AG09319 (cell line): ENCODE results near the gene SPOCK1.

Experiments used
- DNase-seq: peaks from one replicate; pipeline ENCODE4 v3.0.0-alpha.2; 2010; ENCODE audit warnings: low read depth; ENCODE audit errors: extremely low read depth
- CTCF ChIP-seq: IDR thresholded peaks from 2 replicates; pipeline ENCODE4 v1.5.1; 2011; ENCODE audit warnings: low read depth, mild to moderate bottlenecking, inconsistent platforms, low read length, moderate library complexity

Gene SPOCK1

DNA sequence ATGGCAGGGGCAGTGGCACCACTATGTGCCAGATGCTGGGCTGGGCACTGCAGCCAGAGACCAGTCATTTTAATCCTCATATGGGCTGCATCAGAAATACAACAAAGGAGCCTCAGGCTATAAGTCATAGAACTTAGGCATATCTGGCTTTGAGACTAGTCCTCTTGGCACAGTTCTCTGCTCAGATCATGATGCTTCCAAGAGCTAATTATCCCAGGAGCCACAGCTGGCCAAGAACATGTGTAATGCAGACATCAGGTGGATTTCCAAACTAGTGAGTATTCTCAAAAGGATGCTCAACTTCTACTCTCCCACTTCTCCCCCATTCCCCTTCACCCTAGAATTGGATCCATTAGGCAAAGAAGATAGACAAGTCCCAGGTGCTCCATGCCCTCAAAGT lies 571.6 kb downstream of the SPOCK1 start:
- no peak for TF ChIP-seq CTCF
- no peak for DNase-seq

GRCh38 chr5:136926073-136926472 lies 573.1 kb downstream of the SPOCK1 start:
- no peak for TF ChIP-seq CTCF
- DNase-seq, result no peak
